Neural cell (in vitro differentiated cells): Measurements from ENCODE around the gene BRIP1.

Experiments
- CTCF ChIP-seq: fragments of 450-650 bp; IDR thresholded peaks from 2 replicates; pipeline ENCODE4 v1.5.1; 2014; ENCODE audit warnings: antibody characterized with exemption, mild to moderate bottlenecking, moderate library complexity; ENCODE audit not compliant: poor library complexity, severe bottlenecking
- EP300 ChIP-seq: fragments of 450-650 bp; conservative IDR thresholded peaks from 2 replicates; pipeline ENCODE4 v1.6.1; 2014; ENCODE audit warnings: antibody characterized with exemption, mild to moderate bottlenecking, moderate library complexity; ENCODE audit not compliant: poor library complexity, severe bottlenecking
- EZH2 ChIP-seq: fragments of 200-600, 300-800 bp; shearing (Covaris generic), sonication (generic); IDR thresholded peaks from 2 replicates; pipeline ENCODE4 v1.6.1; 2014; ENCODE audit warnings: antibody characterized with exemption, low read length, borderline replicate concordance, mild to moderate bottlenecking; ENCODE audit not compliant: insufficient read depth, poor library complexity, severe bottlenecking
- MXI1 ChIP-seq: fragments of 450-650 bp; conservative IDR thresholded peaks from 2 replicates; pipeline ENCODE4 v1.6.1; 2014; ENCODE audit warnings: antibody characterized with exemption, mild to moderate bottlenecking; ENCODE audit not compliant: poor library complexity, severe bottlenecking

- TF ChIP-seq CTCF (no peak), EZH2 (no peak), EP300 (no peak), MXI1 (no peak)
These were observed 10.7 kb upstream of the BRIP1 start for GRCh38 chr17:61874075-61874474.
